WTC11 (cell line): ENCODE results near the gene EIF4B. TPM values are rescaled to one million over a fixed set of nuclear protein-coding genes. Genes with fewer than 3 reads are reported as not detected.

ENCODE experiments used
- ATAC-seq: fragments of 200-7000 bp; cut with Tn5 transposase; 2 replicates; pipeline ENCODE4 v1.10.0; 2021; ENCODE audit warnings: mild to moderate bottlenecking, moderate library complexity
- CTCF ChIA-PET: fragments of 300-600 bp; sonication (Branson Sonifier 250); formaldehyde crosslinking; loops from one replicate; lab custom pipeline; 2021; ENCODE audit warnings: antibody characterized with exemption; lab: Charles Lee
- POLR2A ChIA-PET: fragments of 350-600 bp; sonication (Branson Sonifier 250); formaldehyde crosslinking; loops from one replicate; lab custom pipeline; 2021; ENCODE audit warnings: antibody characterized with exemption; lab: Charles Lee
- DNase-seq: peaks from one replicate; pipeline ENCODE4 v3.0.0; 2021; ENCODE audit warnings: low spot score
- H3K27ac Mint-ChIP-seq: 2 replicates; pipeline ENCODE4 v1.8.0; 2021; ENCODE audit warnings: mixed read lengths
- H3K27me3 Mint-ChIP-seq: 2 replicates; pipeline ENCODE4 v1.8.0; 2021; ENCODE audit warnings: low read depth, mild to moderate bottlenecking, moderate library complexity, mixed read lengths
- H3K36me3 Mint-ChIP-seq: 2 replicates; pipeline ENCODE4 v1.8.0; 2021; ENCODE audit warnings: mixed read lengths
- H3K4me1 Mint-ChIP-seq: 2 replicates; pipeline ENCODE4 v1.8.0; 2022; ENCODE audit warnings: mixed read lengths
- H3K4me3 Mint-ChIP-seq: 2 replicates; pipeline ENCODE4 v1.8.0; 2021; ENCODE audit warnings: mild to moderate bottlenecking, moderate library complexity, mixed read lengths
- H3K9me3 Mint-ChIP-seq: 2 replicates; pipeline ENCODE4 v1.8.0; 2021; ENCODE audit warnings: mixed read lengths
- CREB1 ChIP-seq: sonication (generic); formaldehyde crosslinking; IDR thresholded peaks from 2 replicates; pipeline ENCODE4 v1.8.0; 2023; ENCODE audit warnings: mild to moderate bottlenecking, missing genetic modification reagents
- CREM ChIP-seq: sonication (generic); formaldehyde crosslinking; IDR thresholded peaks from 2 replicates; pipeline ENCODE4 v1.8.1; 2022; ENCODE audit warnings: mild to moderate bottlenecking, missing genetic modification reagents, moderate library complexity
- EMX1 ChIP-seq: fragments of 250-450 bp; sonication (Bioruptor Pico); IDR thresholded peaks from 2 replicates; pipeline ENCODE4 v1.8.0; 2021; ENCODE audit warnings: mild to moderate bottlenecking
- FOXJ3 ChIP-seq: sonication (generic); formaldehyde crosslinking; IDR thresholded peaks from 2 replicates; pipeline ENCODE4 v1.9.0; 2021; ENCODE audit warnings: missing genetic modification reagents, mild to moderate bottlenecking, borderline replicate concordance
- HMGA2 ChIP-seq: fragments of 250-450 bp; sonication (Bioruptor Pico); IDR thresholded peaks from 2 replicates; pipeline ENCODE4 v1.4.0; 2021; ENCODE audit warnings: mild to moderate bottlenecking, moderate library complexity
- KAT7 ChIP-seq: sonication (generic); formaldehyde crosslinking; IDR thresholded peaks from 2 replicates; pipeline ENCODE4 v1.8.1; 2023; ENCODE audit warnings: missing genetic modification reagents, mild to moderate bottlenecking, borderline replicate concordance
- NFATC4 ChIP-seq: fragments of 250-450 bp; sonication (Bioruptor Pico); IDR thresholded peaks from 2 replicates; pipeline ENCODE4 v1.9.0; 2021; ENCODE audit warnings: mild to moderate bottlenecking
- SMAD4 ChIP-seq: sonication (generic); formaldehyde crosslinking; IDR thresholded peaks from 2 replicates; pipeline ENCODE4 v1.8.0; 2022; ENCODE audit warnings: mild to moderate bottlenecking, missing genetic modification reagents
- ZBTB21 ChIP-seq: sonication (generic); formaldehyde crosslinking; IDR thresholded peaks from 2 replicates; pipeline ENCODE4 v1.8.1; 2023; ENCODE audit warnings: mild to moderate bottlenecking, missing genetic modification reagents, borderline replicate concordance
- ZNF232 ChIP-seq: sonication (generic); formaldehyde crosslinking; IDR thresholded peaks from 2 replicates; pipeline ENCODE4 v1.8.0; 2022; ENCODE audit warnings: mild to moderate bottlenecking, missing genetic modification reagents
- ZNF416 ChIP-seq: fragments of 250-450 bp; sonication (Bioruptor Pico); IDR thresholded peaks from 2 replicates; pipeline ENCODE4 v1.9.0; 2021; ENCODE audit warnings: mild to moderate bottlenecking, inconsistent platforms
- ZNF671 ChIP-seq: fragments of 250-450 bp; sonication (Bioruptor Pico); IDR thresholded peaks from 2 replicates; pipeline ENCODE4 v1.8.0; 2021; ENCODE audit warnings: mild to moderate bottlenecking
- total RNA-seq: library from RNA; stranded (reverse); gene quantifications from 3 replicates; pipeline ENCODE4 v1.2.3, GENCODE V29; 2021
- TF ChIP-seq, protein P1 (sequence below): sonication (generic); formaldehyde crosslinking; IDR thresholded peaks from 2 replicates; pipeline ENCODE4 v1.8.1; 2022; ENCODE audit warnings: missing genetic modification reagents, borderline replicate concordance
- TF ChIP-seq, protein P2 (sequence below): sonication (generic); formaldehyde crosslinking; IDR thresholded peaks from 2 replicates; pipeline ENCODE4 v1.8.1; 2023; ENCODE audit warnings: mild to moderate bottlenecking, moderate library complexity, missing genetic modification reagents
- TF ChIP-seq, protein P3 (sequence below): fragments of 250-450 bp; sonication (Bioruptor Pico); IDR thresholded peaks from 2 replicates; pipeline ENCODE4 v1.9.0; 2021; ENCODE audit warnings: mild to moderate bottlenecking, borderline replicate concordance
- TF ChIP-seq, protein P4 (sequence below): sonication (generic); formaldehyde crosslinking; IDR thresholded peaks from 2 replicates; pipeline ENCODE4 v1.8.1; 2022; ENCODE audit warnings: low read depth, mild to moderate bottlenecking, moderate library complexity, missing genetic modification reagents, borderline replicate concordance
- TF ChIP-seq, protein P5 (sequence below): fragments of 250-450 bp; sonication (Bioruptor Pico); IDR thresholded peaks from 2 replicates; pipeline ENCODE4 v1.8.0; 2021; ENCODE audit warnings: mild to moderate bottlenecking

The EIF4B gene
- total RNA-seq, 1 experiment from 2014 or later, result 730 TPM

DNA sequence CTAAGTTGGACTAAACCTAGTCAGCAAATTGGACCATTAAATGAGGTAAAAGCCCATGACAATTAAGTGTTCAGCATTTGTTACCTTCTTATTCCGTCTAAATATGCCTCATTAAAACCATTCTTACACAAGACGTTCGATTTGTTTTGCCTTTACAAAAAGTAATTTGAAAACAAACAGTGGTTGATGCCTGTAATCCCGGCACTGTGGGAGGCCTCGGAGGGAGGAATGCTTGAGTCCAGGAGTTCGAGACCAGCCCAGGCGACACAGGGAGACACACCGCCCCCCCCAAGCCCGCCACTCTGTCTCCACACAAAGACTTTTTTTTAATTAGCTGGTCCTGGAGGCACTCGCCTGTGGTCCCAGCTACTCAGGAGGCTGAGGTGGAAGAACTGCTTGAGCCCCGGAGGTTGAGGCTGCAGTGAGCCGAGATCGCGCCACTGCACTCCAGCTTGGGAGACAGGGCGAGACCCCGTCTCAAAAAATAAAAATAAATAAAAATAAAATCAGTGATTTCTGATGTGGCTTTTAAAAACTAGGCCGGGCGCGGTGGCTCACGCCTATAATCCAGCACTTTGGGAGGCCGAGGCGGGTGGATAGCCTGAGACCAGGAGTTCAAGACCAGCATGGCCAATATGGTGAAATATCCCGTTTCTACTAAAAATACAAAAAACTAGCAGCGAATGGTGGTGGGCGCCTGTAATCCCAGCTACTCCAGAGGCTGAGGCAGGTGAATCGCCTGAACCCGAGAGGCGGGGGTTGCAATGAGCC, 856 bp upstream of the EIF4B start:
- Mint-ChIP-seq H3K27ac (peak overlapping the region; percentile 95), H3K36me3 (peaks cover 35% of the 10 kb centered on the region), H3K4me1 (peaks cover 47% of the 10 kb centered on the region), H3K27me3 (no peaks in the 10 kb centered on the region), H3K4me3 (peak overlapping the region; percentile 99), H3K9me3 (no peaks in the 10 kb centered on the region)
- ChIA-PET CTCF (interaction anchor here (0.9 to 2.5 kb wide), 9 partner anchors 25 to 633 kb away, joined by 3 to 26 read pairs (median 6); no protein-coding TSS in a partner anchor), POLR2A (interaction anchor here (0.6 to 1.8 kb wide), 12 partner anchors 9 to 218 kb away, joined by 3 to 13 read pairs (median 4); partner anchors contain the start of genes KRT18, KRT8 and SPRYD3)
- TF ChIP-seq, protein P1, sequence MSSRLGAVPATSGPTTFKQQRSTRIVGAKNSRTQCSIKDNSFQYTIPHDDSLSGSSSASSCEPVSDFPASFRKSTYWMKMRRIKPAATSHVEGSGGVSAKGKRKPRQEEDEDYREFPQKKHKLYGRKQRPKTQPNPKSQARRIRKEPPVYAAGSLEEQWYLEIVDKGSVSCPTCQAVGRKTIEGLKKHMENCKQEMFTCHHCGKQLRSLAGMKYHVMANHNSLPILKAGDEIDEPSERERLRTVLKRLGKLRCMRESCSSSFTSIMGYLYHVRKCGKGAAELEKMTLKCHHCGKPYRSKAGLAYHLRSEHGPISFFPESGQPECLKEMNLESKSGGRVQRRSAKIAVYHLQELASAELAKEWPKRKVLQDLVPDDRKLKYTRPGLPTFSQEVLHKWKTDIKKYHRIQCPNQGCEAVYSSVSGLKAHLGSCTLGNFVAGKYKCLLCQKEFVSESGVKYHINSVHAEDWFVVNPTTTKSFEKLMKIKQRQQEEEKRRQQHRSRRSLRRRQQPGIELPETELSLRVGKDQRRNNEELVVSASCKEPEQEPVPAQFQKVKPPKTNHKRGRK (CRISPR knock-in tag), result no peak
- TF ChIP-seq, protein P2, sequence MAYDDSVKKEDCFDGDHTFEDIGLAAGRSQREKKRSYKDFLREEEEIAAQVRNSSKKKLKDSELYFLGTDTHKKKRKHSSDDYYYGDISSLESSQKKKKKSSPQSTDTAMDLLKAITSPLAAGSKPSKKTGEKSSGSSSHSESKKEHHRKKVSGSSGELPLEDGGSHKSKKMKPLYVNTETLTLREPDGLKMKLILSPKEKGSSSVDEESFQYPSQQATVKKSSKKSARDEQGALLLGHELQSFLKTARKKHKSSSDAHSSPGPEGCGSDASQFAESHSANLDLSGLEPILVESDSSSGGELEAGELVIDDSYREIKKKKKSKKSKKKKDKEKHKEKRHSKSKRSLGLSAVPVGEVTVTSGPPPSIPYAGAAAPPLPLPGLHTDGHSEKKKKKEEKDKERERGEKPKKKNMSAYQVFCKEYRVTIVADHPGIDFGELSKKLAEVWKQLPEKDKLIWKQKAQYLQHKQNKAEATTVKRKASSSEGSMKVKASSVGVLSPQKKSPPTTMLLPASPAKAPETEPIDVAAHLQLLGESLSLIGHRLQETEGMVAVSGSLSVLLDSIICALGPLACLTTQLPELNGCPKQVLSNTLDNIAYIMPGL (CRISPR knock-in tag), result no peak
- TF ChIP-seq HMGA2 (CRISPR knock-in tag) (no peak; the same call in 1 of the 2 replicates), ZNF232 (CRISPR knock-in tag) (no peak), FOXJ3 (no peak), SMAD4 (no peak)
- TF ChIP-seq, protein P3, sequence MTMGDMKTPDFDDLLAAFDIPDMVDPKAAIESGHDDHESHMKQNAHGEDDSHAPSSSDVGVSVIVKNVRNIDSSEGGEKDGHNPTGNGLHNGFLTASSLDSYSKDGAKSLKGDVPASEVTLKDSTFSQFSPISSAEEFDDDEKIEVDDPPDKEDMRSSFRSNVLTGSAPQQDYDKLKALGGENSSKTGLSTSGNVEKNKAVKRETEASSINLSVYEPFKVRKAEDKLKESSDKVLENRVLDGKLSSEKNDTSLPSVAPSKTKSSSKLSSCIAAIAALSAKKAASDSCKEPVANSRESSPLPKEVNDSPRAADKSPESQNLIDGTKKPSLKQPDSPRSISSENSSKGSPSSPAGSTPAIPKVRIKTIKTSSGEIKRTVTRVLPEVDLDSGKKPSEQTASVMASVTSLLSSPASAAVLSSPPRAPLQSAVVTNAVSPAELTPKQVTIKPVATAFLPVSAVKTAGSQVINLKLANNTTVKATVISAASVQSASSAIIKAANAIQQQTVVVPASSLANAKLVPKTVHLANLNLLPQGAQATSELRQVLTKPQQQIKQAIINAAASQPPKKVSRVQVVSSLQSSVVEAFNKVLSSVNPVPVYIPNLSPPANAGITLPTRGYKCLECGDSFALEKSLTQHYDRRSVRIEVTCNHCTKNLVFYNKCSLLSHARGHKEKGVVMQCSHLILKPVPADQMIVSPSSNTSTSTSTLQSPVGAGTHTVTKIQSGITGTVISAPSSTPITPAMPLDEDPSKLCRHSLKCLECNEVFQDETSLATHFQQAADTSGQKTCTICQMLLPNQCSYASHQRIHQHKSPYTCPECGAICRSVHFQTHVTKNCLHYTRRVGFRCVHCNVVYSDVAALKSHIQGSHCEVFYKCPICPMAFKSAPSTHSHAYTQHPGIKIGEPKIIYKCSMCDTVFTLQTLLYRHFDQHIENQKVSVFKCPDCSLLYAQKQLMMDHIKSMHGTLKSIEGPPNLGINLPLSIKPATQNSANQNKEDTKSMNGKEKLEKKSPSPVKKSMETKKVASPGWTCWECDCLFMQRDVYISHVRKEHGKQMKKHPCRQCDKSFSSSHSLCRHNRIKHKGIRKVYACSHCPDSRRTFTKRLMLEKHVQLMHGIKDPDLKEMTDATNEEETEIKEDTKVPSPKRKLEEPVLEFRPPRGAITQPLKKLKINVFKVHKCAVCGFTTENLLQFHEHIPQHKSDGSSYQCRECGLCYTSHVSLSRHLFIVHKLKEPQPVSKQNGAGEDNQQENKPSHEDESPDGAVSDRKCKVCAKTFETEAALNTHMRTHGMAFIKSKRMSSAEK (CRISPR knock-in tag), result no peak
- ATAC-seq, result no peak
- peak; percentile 42 for DNase-seq

DNA sequence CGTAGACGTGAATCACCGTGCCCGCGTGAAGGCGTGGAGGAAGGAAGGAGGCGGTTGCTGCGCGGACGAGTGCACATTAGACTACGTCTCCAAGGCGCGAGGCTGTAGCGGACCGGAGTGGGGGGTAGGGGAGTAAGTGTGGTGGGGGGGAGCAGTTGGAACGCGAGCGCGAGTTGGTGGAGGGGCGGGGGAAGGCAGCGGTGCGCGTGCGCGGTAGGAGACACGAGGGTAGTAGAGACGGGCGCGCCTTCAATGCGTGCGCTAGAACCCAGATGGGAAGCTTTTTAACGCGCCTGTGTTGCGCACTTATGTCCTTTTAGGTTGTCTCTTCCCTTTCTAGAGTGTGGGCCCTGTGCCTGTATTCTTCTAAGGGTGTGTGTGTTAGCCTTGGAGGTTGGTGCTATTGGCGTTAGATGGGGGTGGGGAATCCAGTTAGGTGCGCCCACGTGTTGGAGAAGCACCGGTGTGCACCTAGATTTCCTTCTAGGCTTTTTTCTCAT, 604 bp downstream of the EIF4B start:
- H3K4me3 Mint-ChIP-seq, result peak overlapping the region; percentile 99
- no peaks in the 10 kb centered on the region for H3K9me3 Mint-ChIP-seq
- CTCF ChIA-PET, result interaction anchor here (0.6 to 2.5 kb wide), 11 partner anchors 26 to 887 kb away, joined by 3 to 26 read pairs (median 4); partner anchors contain the start of gene TARBP2
- DNase-seq (peak; percentile 76), ATAC-seq (peak; percentile 5)
- H3K4me1 Mint-ChIP-seq, result peaks cover 57% of the 10 kb centered on the region
- no peaks in the 10 kb centered on the region for H3K27me3 Mint-ChIP-seq
- POLR2A ChIA-PET, result interaction anchor here (0.6 to 1.9 kb wide), 12 partner anchors 26 to 974 kb away, joined by 3 to 13 read pairs (median 4); partner anchors contain the start of genes KRT18 and SPRYD3
- H3K27ac Mint-ChIP-seq, result peak overlapping the region; percentile 100
- H3K36me3 Mint-ChIP-seq, result peaks cover 46% of the 10 kb centered on the region
- 0 out of 2 replicates have a peak, but pooled peaks have one; percentile 25 for TF ChIP-seq CREB1 (CRISPR knock-in tag)
- no peak for TF ChIP-seq ZBTB21
- peak; percentile 80; the same call in 1 of the 2 replicates for TF ChIP-seq ZNF416 (CRISPR knock-in tag)
- TF ChIP-seq, protein P4, sequence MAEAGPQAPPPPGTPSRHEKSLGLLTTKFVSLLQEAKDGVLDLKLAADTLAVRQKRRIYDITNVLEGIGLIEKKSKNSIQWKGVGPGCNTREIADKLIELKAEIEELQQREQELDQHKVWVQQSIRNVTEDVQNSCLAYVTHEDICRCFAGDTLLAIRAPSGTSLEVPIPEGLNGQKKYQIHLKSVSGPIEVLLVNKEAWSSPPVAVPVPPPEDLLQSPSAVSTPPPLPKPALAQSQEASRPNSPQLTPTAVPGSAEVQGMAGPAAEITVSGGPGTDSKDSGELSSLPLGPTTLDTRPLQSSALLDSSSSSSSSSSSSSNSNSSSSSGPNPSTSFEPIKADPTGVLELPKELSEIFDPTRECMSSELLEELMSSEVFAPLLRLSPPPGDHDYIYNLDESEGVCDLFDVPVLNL (CRISPR knock-in tag), result no peak; the same call in 1 of the 2 replicates
- TF ChIP-seq, protein P5, sequence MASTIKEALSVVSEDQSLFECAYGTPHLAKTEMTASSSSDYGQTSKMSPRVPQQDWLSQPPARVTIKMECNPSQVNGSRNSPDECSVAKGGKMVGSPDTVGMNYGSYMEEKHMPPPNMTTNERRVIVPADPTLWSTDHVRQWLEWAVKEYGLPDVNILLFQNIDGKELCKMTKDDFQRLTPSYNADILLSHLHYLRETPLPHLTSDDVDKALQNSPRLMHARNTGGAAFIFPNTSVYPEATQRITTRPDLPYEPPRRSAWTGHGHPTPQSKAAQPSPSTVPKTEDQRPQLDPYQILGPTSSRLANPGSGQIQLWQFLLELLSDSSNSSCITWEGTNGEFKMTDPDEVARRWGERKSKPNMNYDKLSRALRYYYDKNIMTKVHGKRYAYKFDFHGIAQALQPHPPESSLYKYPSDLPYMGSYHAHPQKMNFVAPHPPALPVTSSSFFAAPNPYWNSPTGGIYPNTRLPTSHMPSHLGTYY, result no peak
- no peak for TF ChIP-seq HMGA2 (CRISPR knock-in tag)
- TF ChIP-seq NFATC4, result peak; percentile 21; the same call in 1 of the 2 replicates
- TF ChIP-seq KAT7 (CRISPR knock-in tag), result no peak
- TF ChIP-seq EMX1 (CRISPR knock-in tag), result peak; percentile 28; the same call in 1 of the 2 replicates
- TF ChIP-seq, protein P3 (CRISPR knock-in tag), result peak; percentile 71; the same call in 1 of the 2 replicates
- no peak; the same call in 1 of the 2 replicates for TF ChIP-seq ZNF671
- TF ChIP-seq CREM (CRISPR knock-in tag), result no peak
